Ovary (tissue), 3 donors: ENCODE measurements around the gene ZNF501.

Experiments used
- CTCF ChIP-seq, 3 donors: fragments of 450-650 bp in 2 of 3; fragments of 200-600 bp in 1 of 3; IDR thresholded peaks; one replicate each; pipeline versions ENCODE4 v1.5.1 to v1.8.0; 2016 to 2022; ENCODE audit warnings: antibody characterized with exemption in 3 of 3, mild to moderate bottlenecking in 1 of 3
- POLR2A ChIP-seq: fragments of 450-650 bp; IDR thresholded peaks from one replicate; pipeline ENCODE4 v1.6.1; 2017; ENCODE audit warnings: antibody characterized with exemption, mild to moderate bottlenecking, moderate library complexity
- donor health status: DM: no; HTN: no; CAD: no.

DNA sequence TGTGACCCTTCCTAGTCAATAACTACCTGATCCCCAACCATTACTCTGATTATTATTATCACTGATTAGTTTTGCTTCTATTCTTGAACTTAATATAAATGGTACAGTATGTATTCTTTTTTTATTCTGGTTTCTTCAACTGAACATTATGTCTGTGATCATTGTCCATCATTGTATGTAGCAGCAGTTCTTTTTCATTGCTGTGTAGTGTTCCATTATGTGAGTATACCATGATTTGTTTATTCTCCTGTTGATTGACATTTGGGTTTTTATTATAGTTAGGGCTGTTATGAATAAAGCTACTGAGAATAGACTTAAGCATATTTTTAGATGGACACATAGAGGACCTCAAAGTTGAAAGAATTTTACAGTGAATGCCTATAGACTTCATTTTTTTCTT lies 34.8 kb downstream of the ZNF501 start:
- TF ChIP-seq POLR2A = no peak
- no peak for TF ChIP-seq CTCF (IDR thresholded peaks at IDR 0.05)
